Peyer's patch (tissue), 4 donors: ENCODE data around the gene MUC6.

Experiments used
- POLR2A ChIP-seq, 2 donors: fragments of 450-650 bp; IDR thresholded peaks; one replicate each; pipeline ENCODE4 v1.5.1; 2017; ENCODE audit warnings: antibody characterized with exemption in 2 of 2, mild to moderate bottlenecking in 2 of 2, moderate library complexity in 2 of 2
- TF ChIP-seq, protein P1 (sequence below), 6 experiments: fragments of 450-650 bp in 4 of 6; fragments of 200-600 bp in 2 of 6; sonication (generic) in 1 of 6; IDR thresholded peaks; one replicate each; pipeline ENCODE4 v1.5.1; 2017 to 2019; ENCODE audit warnings: antibody characterized with exemption in 6 of 6, mild to moderate bottlenecking in 3 of 6, moderate library complexity in 1 of 6

DNA sequence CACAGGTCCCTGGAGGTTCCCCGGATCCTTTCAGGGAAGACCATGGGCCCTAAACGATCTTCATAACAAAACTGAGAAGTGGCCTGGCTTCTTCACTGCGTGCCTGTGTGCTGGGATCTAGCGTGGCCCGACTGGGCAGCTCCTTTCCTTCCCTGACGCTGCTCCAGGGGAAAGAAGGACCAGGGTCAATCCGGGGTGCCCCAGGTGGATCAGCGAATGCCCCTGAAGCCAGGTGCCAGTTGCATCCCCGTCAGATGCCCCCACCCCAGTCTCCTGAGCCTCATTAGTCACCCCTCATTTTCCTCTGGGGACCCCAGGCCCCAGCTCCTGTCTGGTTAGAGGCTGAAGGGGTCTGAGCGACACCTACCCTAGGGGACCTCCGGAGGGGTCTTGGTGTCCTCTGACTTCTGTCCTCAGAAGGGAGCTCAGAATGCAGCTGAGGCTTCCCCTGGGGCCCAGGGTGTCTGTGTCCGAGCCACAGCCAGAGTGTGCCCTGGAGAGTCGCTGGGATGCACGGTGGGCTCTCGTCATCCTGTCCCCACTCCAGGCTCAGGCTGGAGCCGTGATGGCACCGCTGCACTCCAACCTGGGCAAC, 18.7 kb upstream of the MUC6 start:
- TF ChIP-seq, protein P1, sequence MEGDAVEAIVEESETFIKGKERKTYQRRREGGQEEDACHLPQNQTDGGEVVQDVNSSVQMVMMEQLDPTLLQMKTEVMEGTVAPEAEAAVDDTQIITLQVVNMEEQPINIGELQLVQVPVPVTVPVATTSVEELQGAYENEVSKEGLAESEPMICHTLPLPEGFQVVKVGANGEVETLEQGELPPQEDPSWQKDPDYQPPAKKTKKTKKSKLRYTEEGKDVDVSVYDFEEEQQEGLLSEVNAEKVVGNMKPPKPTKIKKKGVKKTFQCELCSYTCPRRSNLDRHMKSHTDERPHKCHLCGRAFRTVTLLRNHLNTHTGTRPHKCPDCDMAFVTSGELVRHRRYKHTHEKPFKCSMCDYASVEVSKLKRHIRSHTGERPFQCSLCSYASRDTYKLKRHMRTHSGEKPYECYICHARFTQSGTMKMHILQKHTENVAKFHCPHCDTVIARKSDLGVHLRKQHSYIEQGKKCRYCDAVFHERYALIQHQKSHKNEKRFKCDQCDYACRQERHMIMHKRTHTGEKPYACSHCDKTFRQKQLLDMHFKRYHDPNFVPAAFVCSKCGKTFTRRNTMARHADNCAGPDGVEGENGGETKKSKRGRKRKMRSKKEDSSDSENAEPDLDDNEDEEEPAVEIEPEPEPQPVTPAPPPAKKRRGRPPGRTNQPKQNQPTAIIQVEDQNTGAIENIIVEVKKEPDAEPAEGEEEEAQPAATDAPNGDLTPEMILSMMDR (IDR thresholded peaks at IDR 0.05), result no peak
- TF ChIP-seq POLR2A (IDR thresholded peaks at IDR 0.05), result no peak
